ENCODE measurements around the gene ING4. TPM values are rescaled to one million over a fixed set of nuclear protein-coding genes. Genes with fewer than 3 reads are reported as not detected.

The ING4 gene
- total RNA-seq, 1 experiment from 2014 or later = 23.0 TPM

DNA sequence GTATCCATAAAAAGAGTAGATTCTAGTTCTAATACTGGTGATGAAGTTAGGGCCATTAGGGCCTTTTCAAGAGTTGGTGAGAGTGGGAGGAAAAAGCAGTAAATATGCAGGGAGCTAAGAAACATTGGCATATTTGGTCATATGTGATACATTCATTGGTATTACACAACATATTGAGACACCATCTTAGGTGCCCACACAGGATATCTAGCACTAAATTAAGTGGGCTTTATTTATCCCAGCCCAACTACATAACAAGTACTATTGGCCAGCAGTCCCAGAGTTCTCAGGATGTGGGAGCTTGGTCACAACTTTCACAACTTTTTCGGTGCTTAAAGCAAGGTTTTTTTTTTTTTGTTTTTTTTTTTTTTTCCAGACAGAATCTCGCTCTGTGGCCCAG is 2.0 kb upstream of the ING4 start (continued):
- TF ChIP-seq, protein P1, sequence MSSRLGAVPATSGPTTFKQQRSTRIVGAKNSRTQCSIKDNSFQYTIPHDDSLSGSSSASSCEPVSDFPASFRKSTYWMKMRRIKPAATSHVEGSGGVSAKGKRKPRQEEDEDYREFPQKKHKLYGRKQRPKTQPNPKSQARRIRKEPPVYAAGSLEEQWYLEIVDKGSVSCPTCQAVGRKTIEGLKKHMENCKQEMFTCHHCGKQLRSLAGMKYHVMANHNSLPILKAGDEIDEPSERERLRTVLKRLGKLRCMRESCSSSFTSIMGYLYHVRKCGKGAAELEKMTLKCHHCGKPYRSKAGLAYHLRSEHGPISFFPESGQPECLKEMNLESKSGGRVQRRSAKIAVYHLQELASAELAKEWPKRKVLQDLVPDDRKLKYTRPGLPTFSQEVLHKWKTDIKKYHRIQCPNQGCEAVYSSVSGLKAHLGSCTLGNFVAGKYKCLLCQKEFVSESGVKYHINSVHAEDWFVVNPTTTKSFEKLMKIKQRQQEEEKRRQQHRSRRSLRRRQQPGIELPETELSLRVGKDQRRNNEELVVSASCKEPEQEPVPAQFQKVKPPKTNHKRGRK (CRISPR knock-in tag; IDR thresholded peaks at IDR 0.05; ENCODE audit: borderline replicate concordance) = no peak
- TF ChIP-seq TEAD4 (CRISPR knock-in tag; IDR thresholded peaks at IDR 0.05) (no peak), ZNF396 (CRISPR knock-in tag; IDR thresholded peaks at IDR 0.05; ENCODE audit: borderline replicate concordance) (no peak), KAT7 (CRISPR knock-in tag; IDR thresholded peaks at IDR 0.05; ENCODE audit: borderline replicate concordance) (no peak)
- TF ChIP-seq, protein P2, sequence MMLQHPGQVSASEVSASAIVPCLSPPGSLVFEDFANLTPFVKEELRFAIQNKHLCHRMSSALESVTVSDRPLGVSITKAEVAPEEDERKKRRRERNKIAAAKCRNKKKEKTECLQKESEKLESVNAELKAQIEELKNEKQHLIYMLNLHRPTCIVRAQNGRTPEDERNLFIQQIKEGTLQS (CRISPR knock-in tag; conservative IDR thresholded peaks at IDR 0.05) = no peak
- TF ChIP-seq, protein P3, sequence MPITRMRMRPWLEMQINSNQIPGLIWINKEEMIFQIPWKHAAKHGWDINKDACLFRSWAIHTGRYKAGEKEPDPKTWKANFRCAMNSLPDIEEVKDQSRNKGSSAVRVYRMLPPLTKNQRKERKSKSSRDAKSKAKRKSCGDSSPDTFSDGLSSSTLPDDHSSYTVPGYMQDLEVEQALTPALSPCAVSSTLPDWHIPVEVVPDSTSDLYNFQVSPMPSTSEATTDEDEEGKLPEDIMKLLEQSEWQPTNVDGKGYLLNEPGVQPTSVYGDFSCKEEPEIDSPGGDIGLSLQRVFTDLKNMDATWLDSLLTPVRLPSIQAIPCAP (CRISPR knock-in tag; IDR thresholded peaks at IDR 0.05) = no peak
- TF ChIP-seq, protein P4, sequence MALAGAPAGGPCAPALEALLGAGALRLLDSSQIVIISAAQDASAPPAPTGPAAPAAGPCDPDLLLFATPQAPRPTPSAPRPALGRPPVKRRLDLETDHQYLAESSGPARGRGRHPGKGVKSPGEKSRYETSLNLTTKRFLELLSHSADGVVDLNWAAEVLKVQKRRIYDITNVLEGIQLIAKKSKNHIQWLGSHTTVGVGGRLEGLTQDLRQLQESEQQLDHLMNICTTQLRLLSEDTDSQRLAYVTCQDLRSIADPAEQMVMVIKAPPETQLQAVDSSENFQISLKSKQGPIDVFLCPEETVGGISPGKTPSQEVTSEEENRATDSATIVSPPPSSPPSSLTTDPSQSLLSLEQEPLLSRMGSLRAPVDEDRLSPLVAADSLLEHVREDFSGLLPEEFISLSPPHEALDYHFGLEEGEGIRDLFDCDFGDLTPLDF (CRISPR knock-in tag; IDR thresholded peaks at IDR 0.05) = no peak
- TF ChIP-seq, protein P5, sequence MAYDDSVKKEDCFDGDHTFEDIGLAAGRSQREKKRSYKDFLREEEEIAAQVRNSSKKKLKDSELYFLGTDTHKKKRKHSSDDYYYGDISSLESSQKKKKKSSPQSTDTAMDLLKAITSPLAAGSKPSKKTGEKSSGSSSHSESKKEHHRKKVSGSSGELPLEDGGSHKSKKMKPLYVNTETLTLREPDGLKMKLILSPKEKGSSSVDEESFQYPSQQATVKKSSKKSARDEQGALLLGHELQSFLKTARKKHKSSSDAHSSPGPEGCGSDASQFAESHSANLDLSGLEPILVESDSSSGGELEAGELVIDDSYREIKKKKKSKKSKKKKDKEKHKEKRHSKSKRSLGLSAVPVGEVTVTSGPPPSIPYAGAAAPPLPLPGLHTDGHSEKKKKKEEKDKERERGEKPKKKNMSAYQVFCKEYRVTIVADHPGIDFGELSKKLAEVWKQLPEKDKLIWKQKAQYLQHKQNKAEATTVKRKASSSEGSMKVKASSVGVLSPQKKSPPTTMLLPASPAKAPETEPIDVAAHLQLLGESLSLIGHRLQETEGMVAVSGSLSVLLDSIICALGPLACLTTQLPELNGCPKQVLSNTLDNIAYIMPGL (CRISPR knock-in tag; IDR thresholded peaks at IDR 0.05) = no peak
- TF ChIP-seq, protein P6, sequence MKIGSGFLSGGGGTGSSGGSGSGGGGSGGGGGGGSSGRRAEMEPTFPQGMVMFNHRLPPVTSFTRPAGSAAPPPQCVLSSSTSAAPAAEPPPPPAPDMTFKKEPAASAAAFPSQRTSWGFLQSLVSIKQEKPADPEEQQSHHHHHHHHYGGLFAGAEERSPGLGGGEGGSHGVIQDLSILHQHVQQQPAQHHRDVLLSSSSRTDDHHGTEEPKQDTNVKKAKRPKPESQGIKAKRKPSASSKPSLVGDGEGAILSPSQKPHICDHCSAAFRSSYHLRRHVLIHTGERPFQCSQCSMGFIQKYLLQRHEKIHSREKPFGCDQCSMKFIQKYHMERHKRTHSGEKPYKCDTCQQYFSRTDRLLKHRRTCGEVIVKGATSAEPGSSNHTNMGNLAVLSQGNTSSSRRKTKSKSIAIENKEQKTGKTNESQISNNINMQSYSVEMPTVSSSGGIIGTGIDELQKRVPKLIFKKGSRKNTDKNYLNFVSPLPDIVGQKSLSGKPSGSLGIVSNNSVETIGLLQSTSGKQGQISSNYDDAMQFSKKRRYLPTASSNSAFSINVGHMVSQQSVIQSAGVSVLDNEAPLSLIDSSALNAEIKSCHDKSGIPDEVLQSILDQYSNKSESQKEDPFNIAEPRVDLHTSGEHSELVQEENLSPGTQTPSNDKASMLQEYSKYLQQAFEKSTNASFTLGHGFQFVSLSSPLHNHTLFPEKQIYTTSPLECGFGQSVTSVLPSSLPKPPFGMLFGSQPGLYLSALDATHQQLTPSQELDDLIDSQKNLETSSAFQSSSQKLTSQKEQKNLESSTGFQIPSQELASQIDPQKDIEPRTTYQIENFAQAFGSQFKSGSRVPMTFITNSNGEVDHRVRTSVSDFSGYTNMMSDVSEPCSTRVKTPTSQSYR (CRISPR knock-in tag; IDR thresholded peaks at IDR 0.05) = no peak
- TF ChIP-seq, protein P7, sequence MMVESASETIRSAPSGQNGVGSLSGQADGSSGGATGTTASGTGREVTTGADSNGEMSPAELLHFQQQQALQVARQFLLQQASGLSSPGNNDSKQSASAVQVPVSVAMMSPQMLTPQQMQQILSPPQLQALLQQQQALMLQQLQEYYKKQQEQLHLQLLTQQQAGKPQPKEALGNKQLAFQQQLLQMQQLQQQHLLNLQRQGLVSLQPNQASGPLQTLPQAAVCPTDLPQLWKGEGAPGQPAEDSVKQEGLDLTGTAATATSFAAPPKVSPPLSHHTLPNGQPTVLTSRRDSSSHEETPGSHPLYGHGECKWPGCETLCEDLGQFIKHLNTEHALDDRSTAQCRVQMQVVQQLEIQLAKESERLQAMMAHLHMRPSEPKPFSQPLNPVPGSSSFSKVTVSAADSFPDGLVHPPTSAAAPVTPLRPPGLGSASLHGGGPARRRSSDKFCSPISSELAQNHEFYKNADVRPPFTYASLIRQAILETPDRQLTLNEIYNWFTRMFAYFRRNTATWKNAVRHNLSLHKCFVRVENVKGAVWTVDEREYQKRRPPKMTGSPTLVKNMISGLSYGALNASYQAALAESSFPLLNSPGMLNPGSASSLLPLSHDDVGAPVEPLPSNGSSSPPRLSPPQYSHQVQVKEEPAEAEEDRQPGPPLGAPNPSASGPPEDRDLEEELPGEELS (CRISPR knock-in tag; IDR thresholded peaks at IDR 0.05) = no peak

DNA sequence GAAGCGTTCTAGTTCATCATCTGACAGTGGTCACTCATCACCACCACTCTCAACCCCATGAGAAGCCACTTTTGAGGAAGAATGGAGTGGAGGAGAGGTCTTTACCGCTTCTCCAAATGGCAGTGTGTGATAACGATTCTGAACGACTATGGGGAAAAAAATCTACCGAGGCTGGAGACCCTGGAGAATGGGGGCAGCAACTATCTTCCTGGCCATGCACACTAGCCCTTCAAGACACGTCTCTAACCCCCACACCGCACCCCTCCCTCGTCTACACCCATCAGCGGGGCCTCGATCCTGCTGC is 365 bp downstream of the ING4 start:
- DNase-seq (ENCODE audit: low spot score) (no peak), ATAC-seq (peak; percentile 55)
- Mint-ChIP-seq H3K27me3 (ENCODE audit: low read depth) (no peaks in the 10 kb centered on the region; the same call in 1 of the 2 replicates), H3K4me1 (peaks cover 6% of the 10 kb centered on the region), H3K9me3 (no peaks in the 10 kb centered on the region), H3K36me3 (peaks cover 10% of the 10 kb centered on the region), H3K27ac (peak overlapping the region; percentile 98), H3K4me3 (peak overlapping the region; percentile 98)
- TF ChIP-seq, protein P8, sequence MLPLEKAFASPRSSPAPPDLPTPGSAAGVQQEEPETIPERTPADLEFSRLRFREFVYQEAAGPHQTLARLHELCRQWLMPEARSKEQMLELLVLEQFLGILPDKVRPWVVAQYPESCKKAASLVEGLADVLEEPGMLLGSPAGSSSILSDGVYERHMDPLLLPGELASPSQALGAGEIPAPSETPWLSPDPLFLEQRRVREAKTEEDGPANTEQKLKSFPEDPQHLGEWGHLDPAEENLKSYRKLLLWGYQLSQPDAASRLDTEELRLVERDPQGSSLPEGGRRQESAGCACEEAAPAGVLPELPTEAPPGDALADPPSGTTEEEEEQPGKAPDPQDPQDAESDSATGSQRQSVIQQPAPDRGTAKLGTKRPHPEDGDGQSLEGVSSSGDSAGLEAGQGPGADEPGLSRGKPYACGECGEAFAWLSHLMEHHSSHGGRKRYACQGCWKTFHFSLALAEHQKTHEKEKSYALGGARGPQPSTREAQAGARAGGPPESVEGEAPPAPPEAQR (CRISPR knock-in tag; IDR thresholded peaks at IDR 0.05) = no peak
- TF ChIP-seq FOXP1 (CRISPR knock-in tag; IDR thresholded peaks at IDR 0.05; ENCODE audit: borderline replicate concordance) (no peak), ETV6 (CRISPR knock-in tag; IDR thresholded peaks at IDR 0.05) (no peak), FOXJ3 (CRISPR knock-in tag; IDR thresholded peaks at IDR 0.05; ENCODE audit: borderline replicate concordance) (no peak)
- TF ChIP-seq, protein P3 (CRISPR knock-in tag; IDR thresholded peaks at IDR 0.05) = no peak
- ChIA-PET CTCF (interaction anchor here (1.1 kb wide), 1 partner anchor 44 kb away, joined by 3 read pairs; no protein-coding TSS in a partner anchor), POLR2A (no interaction called here)
